Frontal cortex (tissue), 4 donors: ENCODE data around the gene ATP8A2. TPM values are rescaled to one million over a fixed set of nuclear protein-coding genes. Genes with fewer than 3 reads are reported as not detected.

Source experiments
- DNase-seq, 2 donors: peaks; one replicate each; pipeline ENCODE4 v3.0.0; 2012; ENCODE audit warnings: low spot score in 2 of 2
- FAIRE-seq: peaks from 2 replicates; lab custom pipeline; 2012; peaks lifted over from hg19 to GRCh38; lab: Jason Lieb, UNC
- total RNA-seq: library from RNA; depleted of rRNA; stranded (reverse); fragments of >200 nt; gene quantifications from one replicate; pipeline ENCODE4 v1.2.3, GENCODE V29; 2014
- donor health status: control.
- donor health status: control.
- donor health status: control.

The ATP8A2 gene
- total RNA-seq, 1 donor from 2014 or later, result 63.6 TPM

DNA sequence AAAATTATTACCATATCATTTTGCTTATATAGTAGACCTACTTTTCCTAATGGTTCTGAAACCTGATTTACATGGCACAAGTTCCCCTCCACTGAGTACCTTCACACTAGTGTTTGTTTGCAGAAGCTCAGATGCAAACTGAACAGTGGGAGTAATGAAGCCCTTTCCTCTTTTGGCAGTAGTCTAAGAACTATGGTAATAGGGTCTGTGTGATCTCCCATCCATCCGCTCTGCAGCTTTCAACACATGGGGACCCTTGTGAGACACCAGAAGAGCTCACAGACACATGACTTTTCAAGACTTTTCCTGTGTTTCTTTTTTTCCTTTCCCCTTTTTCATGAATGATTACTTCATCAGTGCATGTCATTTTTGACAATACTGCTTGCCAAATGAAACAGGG lies 336.0 kb downstream of the ATP8A2 start:
- DNase-seq (no peak), FAIRE-seq (no peak)

GRCh38 chr13:25708268-25708667 lies 336.5 kb downstream of the ATP8A2 start:
- FAIRE-seq (no peak), DNase-seq (no peak)

GRCh38 chr13:25709088-25709487 lies 337.3 kb downstream of the ATP8A2 start:
- DNase-seq, result no peak
- FAIRE-seq, result no peak

GRCh38 chr13:25715760-25716159 lies 344.0 kb downstream of the ATP8A2 start:
- DNase-seq, result no peak
- FAIRE-seq, result no peak

GRCh38 chr13:25717666-25718197 lies 346.0 kb downstream of the ATP8A2 start:
- DNase-seq (no peak), FAIRE-seq (no peak)

- DNase-seq (no peak), FAIRE-seq (no peak)
Measured at GRCh38 chr13:25719666-25720065, 347.9 kb downstream of the ATP8A2 start.

DNA sequence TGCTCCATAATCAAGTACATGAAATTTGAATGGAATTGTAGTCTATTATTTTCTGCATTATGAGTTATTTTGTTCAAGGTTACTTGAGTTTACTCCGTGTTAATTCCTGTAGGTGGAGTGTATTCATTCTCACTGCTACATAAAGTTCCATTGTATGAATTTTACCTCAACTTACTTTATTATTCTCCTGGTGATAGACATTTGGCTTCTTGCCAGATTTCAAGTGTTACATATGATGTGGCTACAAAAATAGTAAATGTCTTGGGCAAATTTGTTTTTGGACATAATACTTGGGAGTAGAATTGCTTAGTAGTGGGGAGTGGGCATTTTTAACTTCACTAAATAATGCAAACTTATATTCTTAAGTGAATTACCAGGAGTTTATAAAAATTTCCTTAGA lies 351.1 kb downstream of the ATP8A2 start:
- DNase-seq (no peak), FAIRE-seq (no peak)

GRCh38 chr13:25725104-25725503 lies 353.3 kb downstream of the ATP8A2 start:
- DNase-seq (no peak), FAIRE-seq (no peak)

GRCh38 chr13:25727250-25727649 lies 355.5 kb downstream of the ATP8A2 start:
- no peak for FAIRE-seq
- no peak for DNase-seq

GRCh38 chr13:25727810-25728209 lies 356.0 kb downstream of the ATP8A2 start:
- no peak for FAIRE-seq
- DNase-seq, result no peak

DNA sequence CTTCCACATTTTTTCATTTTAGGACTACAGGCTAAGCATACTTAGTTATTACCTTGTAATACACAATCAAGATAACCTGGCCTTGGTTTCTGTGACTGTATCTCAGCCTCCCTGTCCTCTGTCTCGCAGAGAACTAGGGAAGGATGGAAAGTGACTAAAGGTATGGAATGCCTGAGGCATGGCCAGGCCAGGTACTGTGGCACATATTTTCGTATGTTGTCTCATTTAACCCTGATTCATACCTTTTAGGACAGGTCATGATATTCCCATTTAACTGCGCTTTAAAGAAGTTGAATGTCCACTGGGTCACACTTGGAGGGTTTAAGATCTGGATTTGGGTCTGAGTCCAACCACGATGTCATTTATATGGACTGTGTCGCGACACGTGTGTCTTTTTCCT lies 357.4 kb downstream of the ATP8A2 start:
- FAIRE-seq (no peak), DNase-seq (no peak)

DNA sequence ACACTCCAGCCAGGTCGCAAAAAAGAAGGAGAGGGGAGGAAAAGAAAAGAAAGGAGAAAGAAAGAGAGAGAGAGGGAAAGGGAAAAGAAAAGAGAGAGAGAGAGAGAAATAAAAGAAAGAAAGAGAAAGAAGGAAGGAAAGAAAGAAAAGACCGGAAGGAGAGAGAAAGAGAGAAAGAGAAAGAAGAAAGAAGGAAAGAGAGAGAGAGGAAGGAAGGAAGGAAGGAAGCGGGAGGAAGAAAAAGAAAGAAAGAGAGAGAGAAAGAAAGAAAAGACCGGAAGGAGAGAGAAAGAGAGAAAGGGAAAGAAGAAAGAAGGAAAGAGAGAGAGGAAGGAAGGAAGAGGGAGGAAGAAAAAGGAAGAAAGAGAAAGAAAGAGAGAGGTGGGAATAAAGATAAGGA lies 359.3 kb downstream of the ATP8A2 start:
- DNase-seq (no peak), FAIRE-seq (no peak)

- FAIRE-seq (no peak), DNase-seq (no peak)
Measured at GRCh38 chr13:25731536-25731935, 359.8 kb downstream of the ATP8A2 start.

DNA sequence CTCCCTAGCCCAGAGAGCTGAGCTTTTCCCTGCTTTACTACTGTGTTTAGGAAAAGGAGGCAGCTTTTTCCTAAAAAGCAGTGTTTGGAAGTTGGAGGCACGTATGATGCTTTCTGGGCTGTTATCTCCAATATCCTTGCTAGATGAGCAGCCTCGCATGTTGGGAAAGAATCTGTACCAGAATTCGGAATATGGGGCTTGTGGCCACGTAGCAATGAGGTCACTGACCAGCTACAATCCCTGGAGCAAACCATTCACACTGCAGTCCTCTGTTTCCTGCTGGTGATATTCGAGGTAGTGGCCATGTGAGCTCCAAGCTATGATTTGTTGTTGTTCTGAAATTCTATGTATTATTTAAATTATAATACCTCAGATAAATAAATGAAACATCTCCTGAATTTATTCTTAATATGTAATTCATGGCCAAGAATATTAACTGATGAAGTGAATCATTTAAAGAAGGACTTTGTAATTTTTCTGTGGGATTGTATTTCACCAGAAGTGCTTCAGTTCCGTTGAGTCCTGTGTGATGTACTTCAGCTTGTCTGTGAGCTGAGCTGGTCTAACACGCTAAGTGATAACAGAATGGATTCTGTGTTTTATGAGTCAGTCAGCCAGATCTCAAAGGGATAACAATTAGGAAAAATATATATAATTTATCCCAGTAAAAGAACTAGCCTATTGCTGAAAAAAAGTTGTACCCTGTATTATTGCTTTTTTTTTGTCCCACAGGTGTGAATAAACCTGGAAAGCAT lies 360.5 kb downstream of the ATP8A2 start:
- no peak for FAIRE-seq

GRCh38 chr13:25733001-25733491 lies 361.3 kb downstream of the ATP8A2 start:
- no peak for FAIRE-seq
- DNase-seq, result no peak

More for the DNA sequence above, 360.5 kb downstream of the ATP8A2 start:
- DNase-seq, result no peak

DNA sequence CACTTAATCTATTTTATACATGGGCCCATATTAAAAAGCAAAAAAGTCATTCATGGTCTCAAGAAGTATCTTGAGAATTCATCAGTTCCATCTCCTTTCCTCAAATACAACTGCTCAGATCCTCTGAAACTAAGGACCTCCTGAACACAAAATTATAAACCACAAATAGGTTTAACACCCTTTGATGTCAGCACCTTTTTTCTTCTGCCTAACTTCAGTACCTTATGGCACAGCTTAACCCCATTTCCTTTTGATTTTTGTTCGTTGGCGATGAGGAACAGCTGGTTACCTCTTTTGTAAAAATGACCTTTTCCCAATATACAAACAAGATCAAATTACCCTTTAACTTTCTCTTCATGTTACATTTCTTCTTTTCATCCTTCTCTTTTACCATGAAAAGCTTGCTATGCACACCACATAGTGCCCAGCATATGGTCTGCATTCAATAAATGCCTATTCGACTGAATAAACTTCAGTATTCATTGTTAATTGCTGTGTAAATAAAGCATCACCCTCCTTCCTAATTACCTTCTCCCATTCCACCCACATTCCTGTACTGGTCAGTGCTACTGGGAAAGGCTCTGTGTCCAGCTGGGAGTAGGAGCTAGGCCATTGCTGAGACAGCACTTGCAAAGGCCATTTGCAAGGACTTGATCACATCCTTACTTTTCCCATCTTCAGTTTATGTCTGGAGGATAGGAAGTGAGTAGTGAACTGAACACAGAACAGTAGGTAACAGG lies 362.1 kb downstream of the ATP8A2 start:
- DNase-seq, result no peak
- FAIRE-seq, result no peak

- DNase-seq (no peak), FAIRE-seq (no peak)
Measured at GRCh38 chr13:25738342-25739196, 366.8 kb downstream of the ATP8A2 start.

- FAIRE-seq (no peak), DNase-seq (no peak)
Measured at GRCh38 chr13:25739376-25739775, 367.6 kb downstream of the ATP8A2 start.

- DNase-seq (no peak), FAIRE-seq (no peak)
Measured at GRCh38 chr13:25741796-25742195, 370.0 kb downstream of the ATP8A2 start.

GRCh38 chr13:25742220-25742619 lies 370.4 kb downstream of the ATP8A2 start:
- DNase-seq (no peak), FAIRE-seq (no peak)
